Muscle of arm (tissue), 12 donors: Measurements from ENCODE around the gene PRR19. TPM values are rescaled to one million over a fixed set of nuclear protein-coding genes. Genes with fewer than 3 reads are reported as not detected.

Experiments used
- DNase-seq: peaks from one replicate; pipeline ENCODE4 v3.0.0-alpha.2; 2013
- polyA plus RNA-seq, 12 donors: library from polyadenylated mRNA; unstranded; fragments of 120-200 nt; gene quantifications; one replicate each; pipeline ENCODE4 v1.2.1, GENCODE V29; 2013; ENCODE audit not compliant: insufficient read length in 12 of 12

Gene PRR19
- polyA plus RNA-seq, 12 donors: 0.34 to 1.8 (median 0.62) TPM; not detected in 2

- no peak for DNase-seq
Measured at GRCh38 chr19:42282819-42283187, 19.1 kb upstream of the PRR19 start.

DNA sequence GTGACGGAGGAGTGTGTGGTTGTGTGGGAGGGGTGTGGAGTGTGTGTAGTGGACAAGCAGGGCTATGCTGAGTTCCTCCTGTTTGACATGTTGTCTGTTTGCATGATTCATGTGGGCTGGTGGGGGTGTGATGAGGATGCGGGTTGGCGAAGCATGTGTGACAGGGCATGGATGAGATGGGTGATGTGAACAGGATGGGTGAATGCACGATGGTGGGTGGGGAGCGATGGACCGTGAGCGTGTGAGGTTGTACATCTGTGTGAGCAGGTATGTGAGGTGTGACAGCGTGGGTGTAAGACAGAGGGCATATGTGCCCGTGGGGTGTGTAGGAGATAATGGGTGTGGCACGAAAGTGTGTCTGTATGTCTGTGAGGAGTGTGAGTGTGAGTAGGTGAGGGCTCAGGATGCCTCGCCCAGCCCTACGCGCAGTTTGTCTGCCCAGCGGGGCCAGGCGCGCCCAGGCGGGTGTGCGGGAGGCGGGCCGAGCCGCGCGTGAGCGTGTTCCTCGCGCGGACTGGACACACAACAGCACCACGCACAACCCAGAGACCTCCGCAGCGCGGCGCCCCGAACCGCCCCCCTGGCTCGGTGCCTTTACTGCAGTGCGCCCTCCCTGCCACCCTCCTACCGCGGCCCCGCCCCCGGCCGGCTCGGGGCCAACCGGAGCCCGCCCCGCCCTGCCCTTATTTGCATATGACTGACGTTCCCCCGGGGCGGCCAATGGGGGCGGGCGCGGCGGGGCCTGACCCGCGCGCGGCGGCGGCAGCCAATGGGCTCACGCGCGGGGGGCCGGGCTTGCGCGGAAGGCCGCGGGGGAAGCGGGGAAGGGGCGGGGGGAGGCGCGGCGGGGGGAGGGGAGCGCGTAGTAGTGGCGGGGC is 18.5 kb upstream of the PRR19 start:
- peak; percentile 93 for DNase-seq

DNA sequence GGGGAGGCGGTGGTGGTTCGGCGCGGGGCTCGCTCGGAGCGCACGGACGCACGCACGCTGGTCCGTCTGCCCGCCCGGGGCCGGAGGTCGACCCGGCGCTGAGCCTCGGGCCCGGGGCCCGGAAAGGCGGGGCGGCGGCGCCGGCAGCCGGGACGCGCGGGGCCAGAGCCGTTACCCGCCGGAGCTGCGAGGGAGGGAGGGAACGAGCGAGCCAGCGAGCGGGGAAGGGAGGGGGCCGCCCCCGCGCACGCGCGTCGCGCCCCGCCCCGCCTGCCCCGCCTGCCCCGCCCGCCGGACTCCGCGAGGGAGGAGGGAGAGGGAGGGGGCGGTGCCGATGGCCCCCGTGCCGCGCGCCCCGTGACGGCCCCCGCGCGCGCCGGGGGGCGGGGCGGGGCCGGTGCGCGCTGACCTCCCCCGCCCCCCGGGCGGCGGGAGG is 17.8 kb upstream of the PRR19 start:
- no peak for DNase-seq

GRCh38 chr19:42284591-42285341 is 17.2 kb upstream of the PRR19 start:
- DNase-seq: no peak

GRCh38 chr19:42285541-42285941 is 16.4 kb upstream of the PRR19 start:
- DNase-seq: no peak

GRCh38 chr19:42285988-42286348 is 16.0 kb upstream of the PRR19 start:
- no peak for DNase-seq

- no peak for DNase-seq
Measured at GRCh38 chr19:42286349-42287016, 15.4 kb upstream of the PRR19 start.

DNA sequence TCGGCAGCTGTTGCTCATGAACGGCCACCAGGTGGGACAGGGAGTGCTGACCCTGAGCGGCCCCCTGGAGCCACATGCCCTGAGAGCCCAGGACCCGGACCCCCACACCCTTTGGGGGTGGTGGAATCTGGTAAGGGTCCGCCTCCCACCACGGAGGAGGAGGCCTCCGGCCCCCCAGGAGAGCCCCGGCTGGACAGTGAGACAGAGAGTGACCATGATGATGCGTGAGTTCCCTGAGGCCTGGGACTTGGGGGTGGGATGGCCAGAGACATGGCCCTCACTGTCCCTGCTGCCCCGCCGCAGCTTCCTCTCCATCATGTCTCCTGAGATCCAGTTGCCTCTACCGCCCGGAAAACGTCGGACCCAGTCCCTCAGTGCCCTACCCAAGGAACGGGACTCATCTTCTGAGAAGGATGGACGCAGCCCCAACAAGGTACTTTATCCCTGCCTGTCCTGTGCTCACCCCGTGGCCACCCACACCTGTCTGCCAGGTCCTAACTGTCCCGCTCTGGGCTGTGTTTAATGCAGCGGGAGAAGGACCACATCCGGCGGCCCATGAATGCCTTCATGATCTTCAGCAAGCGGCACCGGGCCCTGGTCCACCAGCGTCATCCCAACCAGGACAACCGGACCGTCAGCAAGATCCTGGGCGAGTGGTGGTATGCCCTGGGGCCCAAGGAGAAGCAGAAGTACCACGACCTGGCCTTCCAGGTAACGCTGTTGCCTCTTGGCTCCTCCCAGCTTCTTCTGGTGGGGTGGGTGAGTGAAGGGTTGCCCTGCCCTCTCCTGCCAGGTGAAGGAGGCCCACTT is 14.7 kb upstream of the PRR19 start:
- no peak for DNase-seq

GRCh38 chr19:42287827-42288107 is 14.2 kb upstream of the PRR19 start:
- no peak for DNase-seq

DNA sequence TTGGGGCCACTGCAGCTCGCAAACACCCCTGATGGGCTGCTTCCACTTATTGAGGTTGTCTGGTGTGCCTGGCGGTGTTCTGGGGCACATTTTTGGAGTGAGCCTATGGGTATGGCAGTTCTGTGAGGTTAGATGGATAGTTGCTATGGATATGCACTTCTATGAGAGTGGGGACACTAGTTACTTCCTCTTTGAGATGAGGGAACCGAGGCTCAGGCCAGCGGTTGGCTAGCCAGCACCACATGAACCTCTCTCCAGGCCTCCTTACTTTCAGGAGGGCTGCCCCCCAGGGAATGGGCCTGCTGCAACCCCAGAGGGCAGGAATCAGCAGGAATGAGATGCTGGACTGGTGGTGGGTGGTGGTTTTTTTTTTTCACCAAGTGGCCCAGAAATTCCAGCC is 13.5 kb upstream of the PRR19 start:
- DNase-seq: no peak

DNA sequence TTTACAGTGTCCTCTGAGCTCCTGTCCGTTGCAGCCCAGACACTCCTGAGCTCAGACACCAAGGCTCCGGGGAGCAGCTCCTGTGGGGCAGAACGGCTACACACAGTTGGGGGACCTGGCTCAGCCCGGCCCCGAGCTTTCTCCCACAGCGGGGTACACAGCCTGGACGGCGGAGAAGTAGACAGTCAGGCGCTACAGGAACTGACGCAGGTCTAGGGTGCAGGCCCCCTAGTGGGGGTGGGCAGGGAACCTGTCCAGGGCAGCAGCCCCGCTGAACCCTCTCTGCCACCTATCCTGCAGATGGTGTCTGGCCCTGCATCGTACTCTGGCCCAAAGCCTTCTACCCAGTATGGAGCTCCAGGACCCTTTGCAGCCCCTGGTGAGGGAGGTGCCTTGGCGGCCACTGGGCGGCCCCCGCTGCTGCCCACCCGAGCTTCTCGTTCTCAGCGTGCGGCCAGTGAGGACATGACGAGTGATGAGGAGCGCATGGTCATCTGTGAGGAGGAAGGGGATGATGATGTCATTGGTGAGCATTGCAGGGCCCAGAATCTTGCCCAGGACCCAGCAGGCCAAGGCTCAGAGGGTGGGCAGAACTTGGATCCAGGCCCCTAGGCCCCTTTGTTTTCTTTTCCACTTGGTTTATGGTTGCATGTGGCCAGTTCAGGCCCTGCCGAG is 12.9 kb upstream of the PRR19 start:
- no peak for DNase-seq

- no peak for DNase-seq
Measured at GRCh38 chr19:42289556-42290041, 12.3 kb upstream of the PRR19 start.

- DNase-seq: no peak
Measured at GRCh38 chr19:42290136-42290522, 11.8 kb upstream of the PRR19 start.

- DNase-seq: no peak
Measured at GRCh38 chr19:42290523-42291434, 11.2 kb upstream of the PRR19 start.

DNA sequence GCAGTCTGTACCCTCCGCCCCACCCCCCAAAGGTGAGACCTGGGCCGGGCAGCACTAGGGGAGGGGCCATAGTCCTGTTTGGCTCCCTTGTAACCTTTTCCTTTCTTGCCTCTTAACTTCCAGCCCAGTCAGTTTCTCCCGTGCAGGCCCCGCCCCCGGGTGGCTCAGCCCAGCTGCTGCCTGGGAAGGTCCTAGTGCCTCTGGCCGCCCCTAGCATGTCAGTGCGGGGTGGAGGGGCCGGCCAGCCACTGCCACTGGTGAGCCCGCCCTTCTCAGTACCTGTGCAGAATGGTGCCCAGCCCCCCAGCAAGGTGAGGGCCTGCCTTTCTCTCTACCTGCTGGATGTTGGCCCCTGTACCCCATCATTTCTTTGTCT is 10.5 kb upstream of the PRR19 start:
- no peak for DNase-seq

GRCh38 chr19:42292042-42292960 is 9.6 kb upstream of the PRR19 start:
- DNase-seq: no peak

DNA sequence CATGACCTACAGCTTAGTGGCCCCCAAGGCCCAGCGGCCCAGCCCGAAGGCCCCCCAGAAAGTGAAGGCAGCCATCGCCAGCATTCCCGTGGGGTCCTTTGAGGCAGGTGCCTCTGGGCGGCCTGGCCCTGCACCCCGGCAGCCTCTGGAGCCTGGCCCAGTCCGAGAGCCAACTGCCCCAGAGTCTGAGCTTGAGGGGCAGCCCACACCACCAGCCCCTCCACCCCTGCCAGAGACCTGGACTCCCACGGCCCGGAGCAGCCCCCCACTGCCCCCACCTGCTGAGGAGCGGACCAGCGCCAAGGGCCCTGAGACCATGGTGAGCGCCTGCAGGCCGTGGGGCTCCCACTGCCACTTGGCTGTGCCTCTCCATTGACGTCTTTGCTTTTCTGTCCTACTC is 9.0 kb upstream of the PRR19 start:
- no peak for DNase-seq

GRCh38 chr19:42293540-42293939 is 8.4 kb upstream of the PRR19 start:
- DNase-seq: no peak

DNA sequence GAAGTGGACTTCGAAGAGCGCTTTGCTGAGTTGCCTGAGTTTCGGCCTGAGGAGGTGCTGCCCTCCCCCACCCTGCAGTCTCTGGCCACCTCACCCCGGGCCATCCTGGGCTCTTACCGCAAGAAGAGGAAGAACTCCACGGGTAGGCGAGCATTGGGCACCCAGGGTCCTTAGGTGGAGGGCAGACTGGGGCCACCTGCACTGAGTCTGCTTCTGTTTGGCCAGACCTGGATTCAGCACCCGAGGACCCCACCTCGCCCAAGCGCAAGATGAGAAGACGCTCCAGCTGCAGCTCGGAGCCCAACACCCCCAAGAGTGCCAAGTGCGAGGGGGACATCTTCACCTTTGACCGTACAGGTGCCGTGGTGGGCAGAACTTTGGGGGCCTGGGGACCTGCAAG is 8.0 kb upstream of the PRR19 start:
- DNase-seq: no peak
